ENCODE data around the gene EXOC6B.

The EXOC6B gene

DNA sequence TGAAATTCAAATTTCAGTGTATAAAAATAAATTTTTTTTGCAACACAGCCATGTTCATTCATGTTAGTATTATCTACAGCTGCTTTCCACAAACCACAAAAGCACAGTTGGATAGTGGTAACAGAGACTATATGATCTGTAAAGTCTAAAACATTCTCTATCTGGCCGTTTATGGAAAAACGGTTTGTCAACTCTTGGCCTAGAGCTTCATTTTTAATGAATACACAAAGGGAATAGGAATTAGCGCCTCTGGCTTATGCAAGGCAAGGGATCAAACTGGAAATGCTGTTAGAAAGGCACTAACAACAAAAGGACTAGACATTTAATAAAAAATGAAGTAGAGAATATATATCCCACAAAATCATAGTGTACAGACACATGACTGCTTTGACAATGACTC is 211.9 kb downstream of the EXOC6B start:
- no peak overlapping the region for H3K4ac ChIP-seq (ENCODE audit: low read length)
- H4K91ac ChIP-seq (ENCODE audit: low read depth, low read length, poor library complexity): no peak overlapping the region
- H3K9ac ChIP-seq (ENCODE audit: low read depth, low read length, poor library complexity): no peak overlapping the region
- WGBS, 2 donors (ENCODE audit: extremely low coverage in 2 of 2, insufficient read length in 2 of 2, insufficient replicate concordance in 1 of 2): no CpG with 5 or more reads among the region's 3 CpGs
- no peak overlapping the region for H2AFZ ChIP-seq (ENCODE audit: low read length)
- H3K18ac ChIP-seq (ENCODE audit: low read length): no peak overlapping the region
- no peak overlapping the region for H3K14ac ChIP-seq (ENCODE audit: low read length)
- DNase-seq (ENCODE audit: low spot score): no peak
- H3K9me3 ChIP-seq (replicated peaks in 1 of 2; ENCODE audit: control insufficient read depth in 2 of 2, insufficient read depth in 1 of 2, low read depth in 1 of 2, low read length in 2 of 2): no peaks in the 10 kb centered on the region
- H2BK15ac ChIP-seq (ENCODE audit: low read length): no peak overlapping the region
- H3K23ac ChIP-seq (ENCODE audit: low read depth, low read length, poor library complexity): no peak overlapping the region
- H2BK12ac ChIP-seq (ENCODE audit: low read length): no peak overlapping the region
- no peak overlapping the region for H2AK5ac ChIP-seq (ENCODE audit: low read depth, low read length)
- no peak overlapping the region for H3K4me3 ChIP-seq (ENCODE audit: low read length in 2 of 2)
- no peaks in the 10 kb centered on the region for H3K36me3 ChIP-seq (replicated peaks in 1 of 2; ENCODE audit: control insufficient read depth in 2 of 2, insufficient read depth in 2 of 2, low read length in 2 of 2)
- H3K27ac ChIP-seq (replicated peaks; ENCODE audit: low read length): no peak overlapping the region
- H2BK120ac ChIP-seq (ENCODE audit: low read depth, low read length): no peak overlapping the region
- no peaks in the 10 kb centered on the region for H3K27me3 ChIP-seq (ENCODE audit: control insufficient read depth in 3 of 3, insufficient read depth in 3 of 3, low read depth in 1 of 3, low read length in 3 of 3)
- H3K79me1 ChIP-seq (ENCODE audit: low read depth, low read length): no peaks in the 10 kb centered on the region
- H3K4me2 ChIP-seq (ENCODE audit: insufficient read depth, low read length, poor library complexity, severe bottlenecking): no peak overlapping the region
- H2BK5ac ChIP-seq (ENCODE audit: low read length): no peak overlapping the region
- H4K8ac ChIP-seq (ENCODE audit: low read depth, low read length): no peak overlapping the region
- no peaks in the 10 kb centered on the region for H3K4me1 ChIP-seq (ENCODE audit: control insufficient read depth in 2 of 2, insufficient read depth in 1 of 2, low read depth in 1 of 2, low read length in 2 of 2)

DNA sequence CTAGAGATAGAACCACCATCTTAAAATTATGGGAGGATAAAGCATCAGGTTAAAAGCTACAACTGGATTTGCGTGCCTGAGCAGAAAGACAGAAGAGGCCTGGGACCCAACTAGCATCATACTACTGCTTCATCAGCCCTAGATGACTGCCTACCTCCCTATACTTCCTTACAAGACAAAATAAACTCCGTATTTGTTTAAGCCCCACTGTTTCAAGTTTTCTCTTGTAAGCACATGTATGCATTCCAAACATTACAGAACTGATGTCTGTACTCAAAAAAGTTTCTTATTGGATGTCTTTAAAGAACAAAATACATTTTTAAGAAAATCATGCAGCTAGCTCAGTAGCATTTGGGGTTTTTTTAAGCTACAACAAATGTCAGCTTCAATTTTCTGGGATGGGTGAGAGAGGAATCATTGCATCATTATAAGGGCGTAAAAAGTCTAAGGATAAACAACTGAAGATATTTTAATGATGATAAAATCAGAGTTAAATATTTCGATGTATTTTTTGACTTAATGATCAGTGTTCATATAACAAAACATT is 213.1 kb downstream of the EXOC6B start:
- no peak overlapping the region for H3K9ac ChIP-seq (ENCODE audit: low read depth, low read length, poor library complexity)
- no peaks in the 10 kb centered on the region for H3K36me3 ChIP-seq (replicated peaks in 1 of 2; ENCODE audit: control insufficient read depth in 2 of 2, insufficient read depth in 2 of 2, low read length in 2 of 2)
- H2BK15ac ChIP-seq (ENCODE audit: low read length): no peak overlapping the region
- no peak overlapping the region for H3K4me3 ChIP-seq (ENCODE audit: low read length in 2 of 2)
- no peak overlapping the region for H2AFZ ChIP-seq (ENCODE audit: low read length)
- H3K14ac ChIP-seq (ENCODE audit: low read length): no peak overlapping the region
- no peak overlapping the region for H3K4ac ChIP-seq (ENCODE audit: low read length)
- no peaks in the 10 kb centered on the region for H3K9me3 ChIP-seq (replicated peaks in 1 of 2; ENCODE audit: control insufficient read depth in 2 of 2, insufficient read depth in 1 of 2, low read depth in 1 of 2, low read length in 2 of 2)
- no peak overlapping the region for H4K8ac ChIP-seq (ENCODE audit: low read depth, low read length)
- no peak for DNase-seq (ENCODE audit: low spot score)
- no peaks in the 10 kb centered on the region for H3K79me1 ChIP-seq (ENCODE audit: low read depth, low read length)
- H4K91ac ChIP-seq (ENCODE audit: low read depth, low read length, poor library complexity): no peak overlapping the region
- H2BK120ac ChIP-seq (ENCODE audit: low read depth, low read length): no peak overlapping the region
- H3K27me3 ChIP-seq (ENCODE audit: control insufficient read depth in 3 of 3, insufficient read depth in 3 of 3, low read depth in 1 of 3, low read length in 3 of 3): no peaks in the 10 kb centered on the region
- WGBS, 2 donors (ENCODE audit: extremely low coverage in 2 of 2, insufficient read length in 2 of 2, insufficient replicate concordance in 1 of 2): no CpG with 5 or more reads among the region's 4 CpGs
- H2BK5ac ChIP-seq (ENCODE audit: low read length): no peak overlapping the region
- no peaks in the 10 kb centered on the region for H3K4me1 ChIP-seq (ENCODE audit: control insufficient read depth in 2 of 2, insufficient read depth in 1 of 2, low read depth in 1 of 2, low read length in 2 of 2)
- H2BK12ac ChIP-seq (ENCODE audit: low read length): no peak overlapping the region
- no peak overlapping the region for H3K18ac ChIP-seq (ENCODE audit: low read length)
- H2AK5ac ChIP-seq (ENCODE audit: low read depth, low read length): no peak overlapping the region
- no peak overlapping the region for H3K23ac ChIP-seq (ENCODE audit: low read depth, low read length, poor library complexity)
- no peak overlapping the region for H3K27ac ChIP-seq (replicated peaks; ENCODE audit: low read length)
- no peak overlapping the region for H3K4me2 ChIP-seq (ENCODE audit: insufficient read depth, low read length, poor library complexity, severe bottlenecking)

DNA sequence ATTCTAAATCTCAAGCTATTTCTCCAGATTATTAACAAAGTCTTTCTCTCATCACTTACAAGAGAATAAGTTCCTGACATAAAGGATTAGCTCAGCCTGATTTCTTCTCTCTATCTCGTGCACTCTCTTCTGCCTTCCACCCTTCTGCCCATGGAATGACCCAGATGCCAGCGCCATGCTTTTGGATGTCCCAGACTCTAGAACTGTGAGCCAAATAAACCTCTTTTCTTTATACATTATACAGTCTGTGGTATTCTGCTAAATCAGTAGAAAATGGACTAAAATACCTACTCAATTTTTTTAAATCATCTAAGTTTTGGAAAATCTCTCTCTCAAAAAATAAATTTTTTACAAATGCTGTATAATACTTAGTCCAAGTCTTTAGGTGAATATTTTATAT is 218.6 kb downstream of the EXOC6B start:
- no peaks in the 10 kb centered on the region for H3K27me3 ChIP-seq (ENCODE audit: control insufficient read depth in 3 of 3, insufficient read depth in 3 of 3, low read depth in 1 of 3, low read length in 3 of 3)
- DNase-seq (ENCODE audit: low spot score): no peak
- peaks cover 0 to 4% of the 10 kb centered on the region in 2 donors for H3K9me3 ChIP-seq (replicated peaks in 1 of 2; ENCODE audit: control insufficient read depth in 2 of 2, insufficient read depth in 1 of 2, low read depth in 1 of 2, low read length in 2 of 2)
- H2BK15ac ChIP-seq (ENCODE audit: low read length): no peak overlapping the region
- no peak overlapping the region for H2AK5ac ChIP-seq (ENCODE audit: low read depth, low read length)
- no peak overlapping the region for H3K4me2 ChIP-seq (ENCODE audit: insufficient read depth, low read length, poor library complexity, severe bottlenecking)
- H3K36me3 ChIP-seq (replicated peaks in 1 of 2; ENCODE audit: control insufficient read depth in 2 of 2, insufficient read depth in 2 of 2, low read length in 2 of 2): no peaks in the 10 kb centered on the region
- H2BK12ac ChIP-seq (ENCODE audit: low read length): no peak overlapping the region
- no peak overlapping the region for H3K14ac ChIP-seq (ENCODE audit: low read length)
- H3K4me3 ChIP-seq (ENCODE audit: low read length in 2 of 2): no peak overlapping the region
- no peak overlapping the region for H3K27ac ChIP-seq (replicated peaks; ENCODE audit: low read length)
- no peak overlapping the region for H4K91ac ChIP-seq (ENCODE audit: low read depth, low read length, poor library complexity)
- no peaks in the 10 kb centered on the region for H3K79me1 ChIP-seq (ENCODE audit: low read depth, low read length)
- peaks cover 3 to 10% of the 10 kb centered on the region in 2 donors for H3K4me1 ChIP-seq (ENCODE audit: control insufficient read depth in 2 of 2, insufficient read depth in 1 of 2, low read depth in 1 of 2, low read length in 2 of 2)
- no peak overlapping the region for H2BK5ac ChIP-seq (ENCODE audit: low read length)
- H2AFZ ChIP-seq (ENCODE audit: low read length): no peak overlapping the region
- H3K23ac ChIP-seq (ENCODE audit: low read depth, low read length, poor library complexity): no peak overlapping the region
- no peak overlapping the region for H3K4ac ChIP-seq (ENCODE audit: low read length)
- WGBS, 2 donors (ENCODE audit: extremely low coverage in 2 of 2, insufficient read length in 2 of 2, insufficient replicate concordance in 1 of 2): no CpG with 5 or more reads among the region's 2 CpGs
- H4K8ac ChIP-seq (ENCODE audit: low read depth, low read length): no peak overlapping the region
- no peak overlapping the region for H2BK120ac ChIP-seq (ENCODE audit: low read depth, low read length)
- H3K9ac ChIP-seq (ENCODE audit: low read depth, low read length, poor library complexity): no peak overlapping the region
- no peak overlapping the region for H3K18ac ChIP-seq (ENCODE audit: low read length)

DNA sequence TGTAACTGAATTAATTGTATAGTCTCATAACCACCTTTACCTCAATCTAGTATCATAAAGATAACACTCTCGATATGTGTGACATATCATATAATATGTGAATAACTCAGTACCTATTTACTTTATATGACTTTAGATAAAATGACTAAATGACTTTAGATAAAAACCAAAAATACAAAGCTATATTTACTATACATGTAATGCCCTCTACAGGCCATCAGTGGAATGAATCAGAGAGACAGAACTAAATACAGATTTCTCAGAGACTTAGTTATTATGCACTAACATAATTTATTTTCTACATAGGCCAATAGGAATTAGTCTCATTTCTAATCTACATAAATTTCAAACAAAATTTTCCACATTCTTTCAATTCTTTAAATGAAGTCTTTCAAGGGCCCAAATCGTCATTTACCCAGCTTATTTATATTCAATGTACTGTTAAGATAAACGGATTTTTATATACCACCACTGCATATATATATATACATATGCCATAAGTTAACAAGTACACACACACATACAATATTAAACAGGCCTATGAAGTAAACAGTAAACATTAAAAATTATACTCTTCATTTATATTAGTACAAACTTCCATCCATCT is 219.9 kb downstream of the EXOC6B start:
- peaks cover 3 to 10% of the 10 kb centered on the region in 2 donors for H3K4me1 ChIP-seq (ENCODE audit: control insufficient read depth in 2 of 2, insufficient read depth in 1 of 2, low read depth in 1 of 2, low read length in 2 of 2)
- no peak overlapping the region for H2BK120ac ChIP-seq (ENCODE audit: low read depth, low read length)
- no peak for DNase-seq (ENCODE audit: low spot score)
- no peak overlapping the region for H3K9ac ChIP-seq (ENCODE audit: low read depth, low read length, poor library complexity)
- no peak overlapping the region for H4K8ac ChIP-seq (ENCODE audit: low read depth, low read length)
- no peak overlapping the region for H3K18ac ChIP-seq (ENCODE audit: low read length)
- no peak overlapping the region for H3K14ac ChIP-seq (ENCODE audit: low read length)
- H3K4ac ChIP-seq (ENCODE audit: low read length): no peak overlapping the region
- no CpG with 5 or more reads among the region's 3 CpGs for WGBS, 2 donors (ENCODE audit: extremely low coverage in 2 of 2, insufficient read length in 2 of 2, insufficient replicate concordance in 1 of 2)
- no peak overlapping the region for H4K91ac ChIP-seq (ENCODE audit: low read depth, low read length, poor library complexity)
- no peaks in the 10 kb centered on the region for H3K27me3 ChIP-seq (ENCODE audit: control insufficient read depth in 3 of 3, insufficient read depth in 3 of 3, low read depth in 1 of 3, low read length in 3 of 3)
- H3K36me3 ChIP-seq (replicated peaks in 1 of 2; ENCODE audit: control insufficient read depth in 2 of 2, insufficient read depth in 2 of 2, low read length in 2 of 2): no peaks in the 10 kb centered on the region
- no peak overlapping the region for H2BK5ac ChIP-seq (ENCODE audit: low read length)
- H2AFZ ChIP-seq (ENCODE audit: low read length): no peak overlapping the region
- no peak overlapping the region for H3K4me2 ChIP-seq (ENCODE audit: insufficient read depth, low read length, poor library complexity, severe bottlenecking)
- no peaks in the 10 kb centered on the region for H3K79me1 ChIP-seq (ENCODE audit: low read depth, low read length)
- no peak overlapping the region for H3K27ac ChIP-seq (replicated peaks; ENCODE audit: low read length)
- peaks cover 0 to 4% of the 10 kb centered on the region in 2 donors for H3K9me3 ChIP-seq (replicated peaks in 1 of 2; ENCODE audit: control insufficient read depth in 2 of 2, insufficient read depth in 1 of 2, low read depth in 1 of 2, low read length in 2 of 2)
- no peak overlapping the region for H3K23ac ChIP-seq (ENCODE audit: low read depth, low read length, poor library complexity)
- no peak overlapping the region for H3K4me3 ChIP-seq (ENCODE audit: low read length in 2 of 2)
- no peak overlapping the region for H2BK12ac ChIP-seq (ENCODE audit: low read length)
- H2BK15ac ChIP-seq (ENCODE audit: low read length): no peak overlapping the region
- no peak overlapping the region for H2AK5ac ChIP-seq (ENCODE audit: low read depth, low read length)

All from neuronal stem cell (in vitro differentiated cells).